HL-60 (cell line): ENCODE measurements around the gene SLC28A2.
A peak's percentile ranks its signal among the peaks of the same experiment; 100 is the strongest.

Experiments used
- DNase-seq, 2 experiments: peaks; one replicate each; pipeline ENCODE4 v3.0.0-alpha.2; 2010 to 2020; ENCODE audit warnings: low read depth in 1 of 2, low spot score in 1 of 2
- H3K27ac ChIP-seq: fragments of 250-450 bp; sonication (Bioruptor Pico); replicated peaks from 2 replicates; pipeline ENCODE4 v1.5.1; 2020; ENCODE audit warnings: mild to moderate bottlenecking, moderate library complexity
- H3K27me3 ChIP-seq: fragments of 250-450 bp; sonication (Bioruptor Pico); 2 replicates; pipeline ENCODE4 v1.5.1; 2021; ENCODE audit warnings: mild to moderate bottlenecking, moderate library complexity; ENCODE audit not compliant: insufficient read depth, poor library complexity, severe bottlenecking
- H3K4me3 ChIP-seq: replicated peaks from 2 replicates; pipeline ENCODE4 v1.5.1; 2011; ENCODE audit warnings: mild to moderate bottlenecking, control low read depth, low read length; ENCODE audit not compliant: insufficient read depth
- CTCF ChIP-seq: IDR thresholded peaks from one replicate; pipeline ENCODE4 v1.5.1; 2011; ENCODE audit warnings: low read length, control low read depth, inconsistent platforms; ENCODE audit not compliant: insufficient read depth
- GABPA ChIP-seq: IDR thresholded peaks from 2 replicates; pipeline ENCODE4 v1.6.1; 2012; ENCODE audit warnings: low read depth
- POLR2AphosphoS5 ChIP-seq: IDR thresholded peaks from 2 replicates; pipeline ENCODE4 v1.6.1; 2012; ENCODE audit warnings: low read depth
- REST ChIP-seq: IDR thresholded peaks from 2 replicates; pipeline ENCODE4 v1.6.1; 2012; ENCODE audit warnings: low read depth; ENCODE audit not compliant: insufficient replicate concordance
- SPI1 ChIP-seq: IDR thresholded peaks from 2 replicates; pipeline ENCODE4 v1.6.1; 2012; ENCODE audit warnings: low read depth, mild to moderate bottlenecking, borderline replicate concordance

SLC28A2 gene

DNA sequence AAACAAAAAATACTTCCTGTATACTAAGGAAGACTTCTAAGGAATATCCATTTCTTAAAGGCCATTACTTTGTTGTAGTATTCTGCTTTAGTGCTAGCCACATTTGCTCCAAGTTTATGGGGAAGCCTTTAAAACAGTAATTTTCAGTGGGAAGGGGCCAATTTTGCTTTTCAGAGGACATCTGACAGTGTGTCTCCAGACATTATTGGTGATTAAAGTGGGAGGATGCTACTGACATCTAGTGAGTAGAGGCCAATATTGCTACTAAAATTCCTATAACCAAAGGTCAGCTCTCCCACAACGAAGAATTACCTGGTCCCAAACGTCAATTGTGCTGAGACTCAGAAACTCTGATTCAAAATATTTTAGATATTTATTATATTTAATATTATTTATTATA lies 24.8 kb downstream of the SLC28A2 start:
- peak in 1 of 2 experiments; percentile 10 for DNase-seq
- H3K27ac ChIP-seq: no peak overlapping the region
- H3K27me3 ChIP-seq: no peaks in the 10 kb centered on the region
- TF ChIP-seq REST: no peak
- no peak for TF ChIP-seq SPI1
- no peak for TF ChIP-seq CTCF
- no peak for TF ChIP-seq POLR2AphosphoS5
- no peak for TF ChIP-seq GABPA
- no peak overlapping the region for H3K4me3 ChIP-seq

GRCh38 chr15:45279024-45279698 lies 27.1 kb downstream of the SLC28A2 start:
- peak overlapping the region; percentile 64 for H3K4me3 ChIP-seq
- peak; percentile 93 to 98 for DNase-seq
- no peaks in the 10 kb centered on the region for H3K27me3 ChIP-seq
- TF ChIP-seq CTCF (no peak), SPI1 (peak; percentile 97), REST (peak; percentile 42), GABPA (peak; percentile 82), POLR2AphosphoS5 (peak; percentile 71)
- peak overlapping the region; percentile 60 for H3K27ac ChIP-seq

GRCh38 chr15:45285413-45285812 lies 33.4 kb downstream of the SLC28A2 start:
- no peaks in the 10 kb centered on the region for H3K27me3 ChIP-seq
- TF ChIP-seq SPI1 (no peak), GABPA (no peak), REST (no peak), POLR2AphosphoS5 (no peak), CTCF (no peak)
- no peak overlapping the region for H3K27ac ChIP-seq
- no peak overlapping the region for H3K4me3 ChIP-seq
- no peak for DNase-seq
